Loucy (cell line): ENCODE data around the gene AFF3.

Experiments used
- H2AFZ ChIP-seq: fragments of 200-600 bp; sonication (generic); 2 replicates; pipeline ENCODE4 v1.6.0; 2016; ENCODE audit warnings: antibody characterized with exemption, mild to moderate bottlenecking, low read length, moderate library complexity
- H3F3A ChIP-seq: fragments of 200-600 bp; 2 replicates; pipeline ENCODE4 v1.6.0; 2016; ENCODE audit warnings: antibody characterized with exemption, low read depth, mild to moderate bottlenecking
- H3K27me3 ChIP-seq: fragments of 200-600 bp; sonication (generic); 2 replicates; pipeline ENCODE4 v1.6.1; 2014; ENCODE audit warnings: low read length, mild to moderate bottlenecking; ENCODE audit not compliant: insufficient read depth, poor library complexity, severe bottlenecking
- H3K36me3 ChIP-seq: fragments of 200-600 bp; sonication (generic); 2 replicates; pipeline ENCODE4 v1.6.1; 2016; ENCODE audit warnings: low read length; ENCODE audit not compliant: insufficient read depth
- H3K4me1 ChIP-seq: fragments of 200-600 bp; sonication (generic); 2 replicates; pipeline ENCODE4 v1.5.1; 2014; ENCODE audit warnings: low read length, mild to moderate bottlenecking; ENCODE audit not compliant: insufficient read depth, poor library complexity, severe bottlenecking
- H3K4me2 ChIP-seq: fragments of 200-600 bp; sonication (generic); 2 replicates; pipeline ENCODE4 v1.6.0; 2014; ENCODE audit warnings: antibody characterized with exemption, low read length, low read depth, mild to moderate bottlenecking; ENCODE audit not compliant: poor library complexity, severe bottlenecking
- H3K4me3 ChIP-seq: fragments of 200-600 bp; sonication (generic); 2 replicates; pipeline ENCODE4 v1.5.1; 2014; ENCODE audit warnings: low read length, mild to moderate bottlenecking, mixed read lengths; ENCODE audit not compliant: poor library complexity, severe bottlenecking
- H3K79me2 ChIP-seq: fragments of 200-600 bp; sonication (generic); 2 replicates; pipeline ENCODE4 v1.6.1; 2014; ENCODE audit warnings: low read length; ENCODE audit not compliant: insufficient read depth
- H3K9ac ChIP-seq: fragments of 200-600 bp; sonication (generic); 2 replicates; pipeline ENCODE4 v1.6.0; 2014; ENCODE audit warnings: mild to moderate bottlenecking, low read depth, low read length, moderate library complexity; ENCODE audit not compliant: poor library complexity, severe bottlenecking
- H3K9me2 ChIP-seq: fragments of 200-600 bp; sonication (generic); replicated peaks from 2 replicates; pipeline ENCODE4 v1.6.1; 2016; ENCODE audit warnings: low read depth, low read length, mixed read lengths
- H3K9me3 ChIP-seq: fragments of 200-600 bp; sonication (generic); 2 replicates; pipeline ENCODE4 v1.6.1; 2014; ENCODE audit warnings: mild to moderate bottlenecking, antibody characterized with exemption, low read length, low read depth; ENCODE audit not compliant: insufficient read depth
- H4K20me1 ChIP-seq: fragments of 200-600 bp; sonication (generic); 2 replicates; pipeline ENCODE4 v1.6.0; 2014; ENCODE audit warnings: antibody characterized with exemption, low read length, mild to moderate bottlenecking; ENCODE audit not compliant: insufficient read depth, poor library complexity, severe bottlenecking
- EZH2phosphoT487 ChIP-seq: fragments of 200-600 bp; IDR thresholded peaks from 2 replicates; pipeline ENCODE4 v1.6.1; 2018; ENCODE audit warnings: antibody characterized with exemption, mild to moderate bottlenecking, moderate library complexity, borderline replicate concordance
- TF ChIP-seq, protein P1 (sequence below): fragments of 200-600 bp; sonication (generic); conservative IDR thresholded peaks from 2 replicates; pipeline ENCODE4 v1.5.1; 2014; ENCODE audit warnings: mild to moderate bottlenecking, antibody characterized with exemption, low read length

AFF3 gene

DNA sequence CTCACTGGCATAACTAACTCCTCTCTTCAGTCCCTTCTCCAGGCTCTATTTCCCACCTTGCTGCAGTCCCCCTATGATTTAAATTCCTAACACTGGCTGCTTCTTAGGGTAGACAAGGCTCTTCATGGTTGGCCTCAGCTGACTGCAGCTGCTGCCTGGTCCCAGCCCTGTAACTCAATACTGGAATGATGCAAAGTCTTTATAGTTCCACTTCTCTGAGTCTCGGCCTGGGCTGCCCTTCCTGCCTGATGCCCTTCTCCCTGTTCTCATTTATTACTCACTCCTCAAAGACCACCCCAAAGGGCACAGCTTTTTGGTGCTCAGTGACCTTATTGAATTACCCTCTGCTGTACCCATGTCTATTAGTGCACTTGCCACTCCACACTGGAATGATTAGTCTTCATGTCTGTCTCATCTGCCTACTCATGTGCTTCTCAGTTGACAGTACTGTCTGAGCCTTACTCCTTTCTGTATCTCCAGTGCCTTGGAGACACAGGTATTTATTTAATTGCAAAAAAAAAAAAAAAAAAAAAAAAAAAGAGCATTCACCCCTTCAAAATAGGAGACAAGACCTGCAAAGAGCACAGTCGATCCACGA lies 453.1 kb downstream of the AFF3 start:
- no peaks in the 10 kb centered on the region for H3K9me3 ChIP-seq
- no peaks in the 10 kb centered on the region for H3K4me1 ChIP-seq
- no peaks in the 10 kb centered on the region for H3K27me3 ChIP-seq
- H3K9me2 ChIP-seq: no peaks in the 10 kb centered on the region
- H2AFZ ChIP-seq: no peak overlapping the region
- no peaks in the 10 kb centered on the region for H3K79me2 ChIP-seq
- no peaks in the 10 kb centered on the region for H4K20me1 ChIP-seq
- no peaks in the 10 kb centered on the region for H3K36me3 ChIP-seq
- H3K4me3 ChIP-seq: no peak overlapping the region
- TF ChIP-seq, protein P1, sequence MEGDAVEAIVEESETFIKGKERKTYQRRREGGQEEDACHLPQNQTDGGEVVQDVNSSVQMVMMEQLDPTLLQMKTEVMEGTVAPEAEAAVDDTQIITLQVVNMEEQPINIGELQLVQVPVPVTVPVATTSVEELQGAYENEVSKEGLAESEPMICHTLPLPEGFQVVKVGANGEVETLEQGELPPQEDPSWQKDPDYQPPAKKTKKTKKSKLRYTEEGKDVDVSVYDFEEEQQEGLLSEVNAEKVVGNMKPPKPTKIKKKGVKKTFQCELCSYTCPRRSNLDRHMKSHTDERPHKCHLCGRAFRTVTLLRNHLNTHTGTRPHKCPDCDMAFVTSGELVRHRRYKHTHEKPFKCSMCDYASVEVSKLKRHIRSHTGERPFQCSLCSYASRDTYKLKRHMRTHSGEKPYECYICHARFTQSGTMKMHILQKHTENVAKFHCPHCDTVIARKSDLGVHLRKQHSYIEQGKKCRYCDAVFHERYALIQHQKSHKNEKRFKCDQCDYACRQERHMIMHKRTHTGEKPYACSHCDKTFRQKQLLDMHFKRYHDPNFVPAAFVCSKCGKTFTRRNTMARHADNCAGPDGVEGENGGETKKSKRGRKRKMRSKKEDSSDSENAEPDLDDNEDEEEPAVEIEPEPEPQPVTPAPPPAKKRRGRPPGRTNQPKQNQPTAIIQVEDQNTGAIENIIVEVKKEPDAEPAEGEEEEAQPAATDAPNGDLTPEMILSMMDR: no peak
- no peak for TF ChIP-seq EZH2phosphoT487
- no peak overlapping the region for H3K9ac ChIP-seq
- no peaks in the 10 kb centered on the region for H3F3A ChIP-seq
- no peak overlapping the region for H3K4me2 ChIP-seq

GRCh38 chr2:99688699-99689098 lies 453.7 kb downstream of the AFF3 start:
- H3K36me3 ChIP-seq: no peaks in the 10 kb centered on the region
- no peak overlapping the region for H2AFZ ChIP-seq
- no peaks in the 10 kb centered on the region for H3K9me2 ChIP-seq
- no peaks in the 10 kb centered on the region for H3K79me2 ChIP-seq
- H3K27me3 ChIP-seq: no peaks in the 10 kb centered on the region
- no peak overlapping the region for H3K4me2 ChIP-seq
- no peaks in the 10 kb centered on the region for H3K9me3 ChIP-seq
- no peak overlapping the region for H3K9ac ChIP-seq
- TF ChIP-seq, protein P1: no peak
- no peak for TF ChIP-seq EZH2phosphoT487
- H3K4me3 ChIP-seq: no peak overlapping the region
- H3F3A ChIP-seq: no peaks in the 10 kb centered on the region
- no peaks in the 10 kb centered on the region for H3K4me1 ChIP-seq
- H4K20me1 ChIP-seq: no peaks in the 10 kb centered on the region

DNA sequence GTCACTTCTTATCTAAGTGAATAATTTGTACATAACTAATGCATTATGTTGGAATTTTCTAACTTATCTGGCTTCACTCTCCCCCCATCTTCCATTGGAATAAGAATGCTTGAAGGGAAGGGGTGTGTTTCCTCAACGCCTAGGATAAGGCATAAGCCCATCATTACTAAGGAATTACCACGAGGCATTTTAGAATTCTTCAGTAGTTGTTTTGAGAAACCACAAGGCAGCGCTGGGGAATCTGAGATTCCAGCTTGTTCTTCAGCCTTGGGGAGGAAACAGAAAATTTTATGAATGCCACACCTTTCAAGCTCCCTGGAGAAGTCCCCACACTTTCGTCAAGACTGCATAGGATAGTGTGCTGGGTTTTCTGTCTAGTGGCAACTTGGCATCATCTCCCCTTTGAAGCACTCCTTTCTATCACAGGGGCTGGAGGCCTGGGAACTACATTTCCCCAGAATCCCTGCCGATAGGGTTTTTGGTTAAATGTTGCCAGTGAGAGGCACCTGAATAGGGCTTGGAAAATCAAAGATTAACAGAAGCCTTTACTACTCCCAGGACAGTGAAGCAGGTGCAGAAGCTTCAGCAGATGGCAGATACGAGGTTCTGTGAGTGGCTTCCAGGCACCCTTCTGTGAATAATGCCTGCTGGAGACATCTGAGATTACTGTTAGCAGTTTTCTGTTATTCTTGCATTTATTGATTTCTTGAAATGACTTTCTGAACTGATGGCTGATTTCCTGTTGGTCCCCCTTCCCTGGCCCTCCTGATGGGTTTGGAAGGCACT lies 459.9 kb downstream of the AFF3 start:
- H3K9ac ChIP-seq: no peak overlapping the region
- no peaks in the 10 kb centered on the region for H3K9me3 ChIP-seq
- no peak overlapping the region for H2AFZ ChIP-seq
- no peaks in the 10 kb centered on the region for H4K20me1 ChIP-seq
- H3F3A ChIP-seq: no peaks in the 10 kb centered on the region
- no peak overlapping the region for H3K4me3 ChIP-seq
- no peaks in the 10 kb centered on the region for H3K27me3 ChIP-seq
- no peaks in the 10 kb centered on the region for H3K79me2 ChIP-seq
- TF ChIP-seq, protein P1: no peak
- TF ChIP-seq EZH2phosphoT487: no peak
- no peaks in the 10 kb centered on the region for H3K4me1 ChIP-seq
- H3K9me2 ChIP-seq: no peaks in the 10 kb centered on the region
- no peaks in the 10 kb centered on the region for H3K36me3 ChIP-seq
- H3K4me2 ChIP-seq: no peak overlapping the region
